Peyer's patch (tissue), 4 donors: ENCODE measurements around the gene PGLYRP1.

Experiments used
- CTCF ChIP-seq, 6 experiments: fragments of 450-650 bp in 4 of 6; fragments of 200-600 bp in 2 of 6; sonication (generic) in 1 of 6; IDR thresholded peaks; one replicate each; pipeline ENCODE4 v1.5.1; 2017 to 2019; ENCODE audit warnings: antibody characterized with exemption in 6 of 6, mild to moderate bottlenecking in 3 of 6, moderate library complexity in 1 of 6
- POLR2A ChIP-seq, 2 donors: fragments of 450-650 bp; IDR thresholded peaks; one replicate each; pipeline ENCODE4 v1.5.1; 2017; ENCODE audit warnings: antibody characterized with exemption in 2 of 2, mild to moderate bottlenecking in 2 of 2, moderate library complexity in 2 of 2

- TF ChIP-seq CTCF (IDR thresholded peaks at IDR 0.05), result no peak
- TF ChIP-seq POLR2A (IDR thresholded peaks at IDR 0.05), result no peak
Measured at GRCh38 chr19:45978156-45978555, 44.7 kb downstream of the PGLYRP1 start.
